Measurements from ENCODE around the gene SMAD9. TPM values are rescaled to one million over a fixed set of nuclear protein-coding genes. Genes with fewer than 3 reads are reported as not detected.
"Not testable (repeated sequence)": the region's sequence is repeated elsewhere in the genome, so short reads cannot be mapped to it uniquely, and the experiment has no call there.

The SMAD9 gene
- total RNA-seq, 1 donor from 2014 or later, result 0.05 TPM

- Mint-ChIP-seq H3K36me3 (ENCODE audit: low read depth) (no peaks in the 10 kb centered on the region), H3K4me1 (no peaks in the 10 kb centered on the region), H3K27ac (no peak overlapping the region), H3K9me3 (no peaks in the 10 kb centered on the region), H3K27me3 (peaks cover 29% of the 10 kb centered on the region), H3K4me3 (no peak overlapping the region)
- no peak for DNase-seq
- intact Hi-C loops (cut with micrococcal nuclease), result no loop called here
Observed at GRCh38 chr13:36891752-36892151, 28.3 kb downstream of the SMAD9 start.

- Mint-ChIP-seq H3K36me3 (ENCODE audit: low read depth) (no peaks in the 10 kb centered on the region), H3K9me3 (no peaks in the 10 kb centered on the region), H3K4me1 (no peaks in the 10 kb centered on the region), H3K4me3 (no peak overlapping the region), H3K27me3 (peaks cover 26% of the 10 kb centered on the region), H3K27ac (no peak overlapping the region)
- DNase-seq, result no peak
- intact Hi-C loops (cut with micrococcal nuclease), result no loop called here
Observed at GRCh38 chr13:36888645-36889044, 31.4 kb downstream of the SMAD9 start.

- H3K36me3 Mint-ChIP-seq (ENCODE audit: low read depth), result no peaks in the 10 kb centered on the region
- no peaks in the 10 kb centered on the region for H3K9me3 Mint-ChIP-seq
- no peak overlapping the region for H3K27ac Mint-ChIP-seq
- no peaks in the 10 kb centered on the region for H3K4me1 Mint-ChIP-seq
- no peak for DNase-seq
- intact Hi-C loops (cut with micrococcal nuclease), result no loop called here
- no peak overlapping the region for H3K4me3 Mint-ChIP-seq
- H3K27me3 Mint-ChIP-seq, result peaks cover 26% of the 10 kb centered on the region
Observed at GRCh38 chr13:36887758-36888521, 32.1 kb downstream of the SMAD9 start.

- Mint-ChIP-seq H3K27ac (no peak overlapping the region), H3K4me1 (no peaks in the 10 kb centered on the region), H3K27me3 (peaks cover 23% of the 10 kb centered on the region), H3K36me3 (ENCODE audit: low read depth) (no peaks in the 10 kb centered on the region), H3K4me3 (no peak overlapping the region), H3K9me3 (no peaks in the 10 kb centered on the region)
- DNase-seq, result no peak
- intact Hi-C loops (cut with micrococcal nuclease), result no loop called here
Observed at GRCh38 chr13:36885901-36886300, 34.1 kb downstream of the SMAD9 start.

- no peak for DNase-seq
- H3K27me3 Mint-ChIP-seq, result peaks cover 20% of the 10 kb centered on the region
- H3K4me3 Mint-ChIP-seq, result no peak overlapping the region
- intact Hi-C loops (cut with micrococcal nuclease), result no loop called here
- no peaks in the 10 kb centered on the region for H3K9me3 Mint-ChIP-seq
- H3K27ac Mint-ChIP-seq, result no peak overlapping the region
- H3K4me1 Mint-ChIP-seq, result no peaks in the 10 kb centered on the region
- no peaks in the 10 kb centered on the region for H3K36me3 Mint-ChIP-seq (ENCODE audit: low read depth)
Observed at GRCh38 chr13:36884235-36884634, 35.8 kb downstream of the SMAD9 start.

- DNase-seq, result no peak
- peaks cover 19% of the 10 kb centered on the region for H3K27me3 Mint-ChIP-seq
- intact Hi-C loops (cut with micrococcal nuclease), result no loop called here
- no peak overlapping the region for H3K27ac Mint-ChIP-seq
- H3K9me3 Mint-ChIP-seq, result no peaks in the 10 kb centered on the region
- H3K36me3 Mint-ChIP-seq (ENCODE audit: low read depth), result no peaks in the 10 kb centered on the region
- no peaks in the 10 kb centered on the region for H3K4me1 Mint-ChIP-seq
- no peak overlapping the region for H3K4me3 Mint-ChIP-seq
Observed at GRCh38 chr13:36883824-36884223, 36.2 kb downstream of the SMAD9 start.

- H3K27ac Mint-ChIP-seq; H3K36me3 Mint-ChIP-seq (ENCODE audit: low read depth); DNase-seq; H3K4me3 Mint-ChIP-seq; H3K4me1 Mint-ChIP-seq; H3K9me3 Mint-ChIP-seq; intact Hi-C loops (cut with micrococcal nuclease): not testable (repeated sequence)
- peaks cover 16% of the 10 kb centered on the region for H3K27me3 Mint-ChIP-seq
Observed at GRCh38 chr13:36883392-36883791, 36.6 kb downstream of the SMAD9 start.

GRCh38 chr13:36882829-36883390, 37.1 kb downstream of the SMAD9 start:
- Mint-ChIP-seq H3K4me1 (no peaks in the 10 kb centered on the region), H3K9me3 (no peaks in the 10 kb centered on the region), H3K4me3 (no peak overlapping the region), H3K36me3 (ENCODE audit: low read depth) (no peaks in the 10 kb centered on the region), H3K27ac (no peak overlapping the region), H3K27me3 (peaks cover 16% of the 10 kb centered on the region)
- intact Hi-C loops (cut with micrococcal nuclease), result no loop called here
- no peak for DNase-seq

GRCh38 chr13:36880961-36881360, 39.1 kb downstream of the SMAD9 start:
- Mint-ChIP-seq H3K4me3 (no peak overlapping the region), H3K36me3 (ENCODE audit: low read depth) (no peaks in the 10 kb centered on the region), H3K27ac (no peak overlapping the region), H3K4me1 (no peaks in the 10 kb centered on the region), H3K9me3 (no peaks in the 10 kb centered on the region), H3K27me3 (peaks cover 11% of the 10 kb centered on the region)
- intact Hi-C loops (cut with micrococcal nuclease), result no loop called here
- no peak for DNase-seq

- Mint-ChIP-seq H3K4me3 (no peak overlapping the region), H3K36me3 (ENCODE audit: low read depth) (no peaks in the 10 kb centered on the region), H3K27ac (no peak overlapping the region), H3K9me3 (no peaks in the 10 kb centered on the region), H3K4me1 (no peaks in the 10 kb centered on the region), H3K27me3 (peaks cover 15% of the 10 kb centered on the region)
- DNase-seq, result no peak
- intact Hi-C loops (cut with micrococcal nuclease), result no loop called here
Observed at GRCh38 chr13:36879218-36879938, 40.7 kb downstream of the SMAD9 start.

GRCh38 chr13:36875961-36876360, 44.1 kb downstream of the SMAD9 start:
- H3K27ac Mint-ChIP-seq, result no peak overlapping the region
- no peaks in the 10 kb centered on the region for H3K9me3 Mint-ChIP-seq
- intact Hi-C loops (cut with micrococcal nuclease), result no loop called here
- no peak for DNase-seq
- peaks cover 19% of the 10 kb centered on the region for H3K27me3 Mint-ChIP-seq
- no peaks in the 10 kb centered on the region for H3K36me3 Mint-ChIP-seq (ENCODE audit: low read depth)
- no peaks in the 10 kb centered on the region for H3K4me1 Mint-ChIP-seq
- no peak overlapping the region for H3K4me3 Mint-ChIP-seq

- intact Hi-C loops (cut with micrococcal nuclease), result no loop called here
- no peak for DNase-seq
- H3K36me3 Mint-ChIP-seq (ENCODE audit: low read depth), result no peaks in the 10 kb centered on the region
- no peaks in the 10 kb centered on the region for H3K4me1 Mint-ChIP-seq
- H3K27ac Mint-ChIP-seq, result no peak overlapping the region
- H3K4me3 Mint-ChIP-seq, result no peak overlapping the region
- no peaks in the 10 kb centered on the region for H3K9me3 Mint-ChIP-seq
- peaks cover 19% of the 10 kb centered on the region for H3K27me3 Mint-ChIP-seq
Observed at GRCh38 chr13:36875431-36875830, 44.6 kb downstream of the SMAD9 start.

- intact Hi-C loops (cut with micrococcal nuclease), result no loop called here
- H3K36me3 Mint-ChIP-seq (ENCODE audit: low read depth), result no peaks in the 10 kb centered on the region
- DNase-seq, result no peak
- H3K4me1 Mint-ChIP-seq, result no peaks in the 10 kb centered on the region
- no peak overlapping the region for H3K4me3 Mint-ChIP-seq
- H3K27ac Mint-ChIP-seq, result no peak overlapping the region
- H3K27me3 Mint-ChIP-seq, result peaks cover 13% of the 10 kb centered on the region
- no peaks in the 10 kb centered on the region for H3K9me3 Mint-ChIP-seq
Observed at GRCh38 chr13:36872621-36873020, 47.4 kb downstream of the SMAD9 start.

- no peak overlapping the region for H3K4me3 Mint-ChIP-seq
- intact Hi-C loops (cut with micrococcal nuclease), result no loop called here
- H3K27me3 Mint-ChIP-seq, result peaks cover 19% of the 10 kb centered on the region
- no peak for DNase-seq
- H3K4me1 Mint-ChIP-seq, result no peaks in the 10 kb centered on the region
- H3K9me3 Mint-ChIP-seq, result no peaks in the 10 kb centered on the region
- H3K27ac Mint-ChIP-seq, result no peak overlapping the region
- no peaks in the 10 kb centered on the region for H3K36me3 Mint-ChIP-seq (ENCODE audit: low read depth)
Observed at GRCh38 chr13:36870050-36870692, 49.9 kb downstream of the SMAD9 start.

Data from activated CD4-positive, alpha-beta T cell treated with anti-CD3 and anti-CD28 coated beads, Interleukin-2, amount 10 ng/mL, durations not matched to agents 24 days and 14 days (primary cell).